ENCODE results near the gene COQ2.

The COQ2 gene

GRCh38 chr4:83266689-83267088, 17.9 kb downstream of the COQ2 start:
- Histone ChIP-seq H3K9me2 (replicated peaks; ENCODE audit: control insufficient read depth, low read length) (no peaks in the 10 kb centered on the region), H3K9me3 (ENCODE audit: control insufficient read depth, insufficient read depth, low read length) (no peaks in the 10 kb centered on the region), H3K36me3 (ENCODE audit: control insufficient read depth, low read length) (peaks cover 30% of the 10 kb centered on the region), H3K4me1 (ENCODE audit: control insufficient read depth, low read length) (no peaks in the 10 kb centered on the region), H3F3A (ENCODE audit: control insufficient read depth, insufficient read depth) (no peaks in the 10 kb centered on the region), H3K4me3 (ENCODE audit: low read length) (no peak overlapping the region), H3K27me3 (ENCODE audit: control insufficient read depth, low read length) (no peaks in the 10 kb centered on the region), H3K27ac (ENCODE audit: low read depth, low read length) (no peak overlapping the region), H3K79me2 (ENCODE audit: control insufficient read depth, low read length) (no peaks in the 10 kb centered on the region), H3K4me2 (ENCODE audit: low read length) (no peak overlapping the region), H4K20me1 (ENCODE audit: control insufficient read depth, insufficient read depth, low read depth, low read length) (no peaks in the 10 kb centered on the region)
- TF ChIP-seq CTCF (IDR thresholded peaks at IDR 0.05; ENCODE audit: low read depth, low read length, poor library complexity, severe bottlenecking), result no peak
- TF ChIP-seq EZH2phosphoT487 (IDR thresholded peaks at IDR 0.05; ENCODE audit: borderline replicate concordance, low read length), result no peak

- no peaks in the 10 kb centered on the region for H4K20me1 ChIP-seq (ENCODE audit: control insufficient read depth, insufficient read depth, low read depth, low read length)
- no peaks in the 10 kb centered on the region for H3K79me2 ChIP-seq (ENCODE audit: control insufficient read depth, low read length)
- no peak overlapping the region for H3K4me3 ChIP-seq (ENCODE audit: low read length)
- no peaks in the 10 kb centered on the region for H3K27me3 ChIP-seq (ENCODE audit: control insufficient read depth, low read length)
- H3K9me2 ChIP-seq (replicated peaks; ENCODE audit: control insufficient read depth, low read length), result no peaks in the 10 kb centered on the region
- H3K4me1 ChIP-seq (ENCODE audit: control insufficient read depth, low read length), result peaks cover 5% of the 10 kb centered on the region
- H3F3A ChIP-seq (ENCODE audit: control insufficient read depth, insufficient read depth), result 0 out of 2 replicates have a peak, but pooled peaks cover 3% of the 10 kb centered on the region
- TF ChIP-seq EZH2phosphoT487 (IDR thresholded peaks at IDR 0.05; ENCODE audit: borderline replicate concordance, low read length), result no peak
- TF ChIP-seq CTCF (IDR thresholded peaks at IDR 0.05; ENCODE audit: low read depth, low read length, poor library complexity, severe bottlenecking), result no peak
- no peaks in the 10 kb centered on the region for H3K9me3 ChIP-seq (ENCODE audit: control insufficient read depth, insufficient read depth, low read length)
- H3K4me2 ChIP-seq (ENCODE audit: low read length), result no peak overlapping the region
- no peak overlapping the region for H3K27ac ChIP-seq (ENCODE audit: low read depth, low read length)
- H3K36me3 ChIP-seq (ENCODE audit: control insufficient read depth, low read length), result peaks cover 19% of the 10 kb centered on the region
Measured at GRCh38 chr4:83263106-83263505, 21.5 kb downstream of the COQ2 start.

- Histone ChIP-seq H4K20me1 (ENCODE audit: control insufficient read depth, insufficient read depth, low read depth, low read length) (no peaks in the 10 kb centered on the region), H3K27me3 (ENCODE audit: control insufficient read depth, low read length) (no peaks in the 10 kb centered on the region), H3K9me3 (ENCODE audit: control insufficient read depth, insufficient read depth, low read length) (no peaks in the 10 kb centered on the region), H3K36me3 (ENCODE audit: control insufficient read depth, low read length) (peaks cover 18% of the 10 kb centered on the region), H3K4me1 (ENCODE audit: control insufficient read depth, low read length) (peaks cover 5% of the 10 kb centered on the region), H3K27ac (ENCODE audit: low read depth, low read length) (no peak overlapping the region), H3K4me2 (ENCODE audit: low read length) (no peak overlapping the region), H3K79me2 (ENCODE audit: control insufficient read depth, low read length) (no peaks in the 10 kb centered on the region), H3F3A (ENCODE audit: control insufficient read depth, insufficient read depth) (0 out of 2 replicates have a peak, but pooled peaks cover 3% of the 10 kb centered on the region), H3K9me2 (replicated peaks; ENCODE audit: control insufficient read depth, low read length) (no peaks in the 10 kb centered on the region), H3K4me3 (ENCODE audit: low read length) (no peak overlapping the region)
- no peak for TF ChIP-seq CTCF (IDR thresholded peaks at IDR 0.05; ENCODE audit: low read depth, low read length, poor library complexity, severe bottlenecking)
- TF ChIP-seq EZH2phosphoT487 (IDR thresholded peaks at IDR 0.05; ENCODE audit: borderline replicate concordance, low read length), result no peak
Measured at GRCh38 chr4:83262682-83263081, 21.9 kb downstream of the COQ2 start.
